ENCODE results near the gene MILR1. TPM values are rescaled to one million over a fixed set of nuclear protein-coding genes. Genes with fewer than 3 reads are reported as not detected.

Gene MILR1
- total and polyA plus RNA-seq, 2 experiments from 2014 or later, result 0.39 TPM; not detected in 1

GRCh38 chr17:64441772-64442540 lies 7.0 kb upstream of the MILR1 start (continued):
- TF ChIP-seq ZNF462 (CRISPR knock-in tag; IDR thresholded peaks at IDR 0.05) (no peak), JUNB (IDR thresholded peaks at IDR 0.05; ENCODE audit: unreplicated experiment) (no peak), REST (IDR thresholded peaks at IDR 0.05; ENCODE audit: unreplicated experiment) (no peak), ZNF331 (CRISPR knock-in tag; IDR thresholded peaks at IDR 0.05; ENCODE audit: low read depth) (no peak)

GRCh38 chr17:64442541-64442971 lies 6.4 kb upstream of the MILR1 start:
- Histone ChIP-seq H3K4me2 (no peak overlapping the region), H3K9me2 (ENCODE audit: insufficient read depth) (no peaks in the 10 kb centered on the region), H2AFZ (no peak overlapping the region), H3K27me3 (ENCODE audit: insufficient read depth) (no peaks in the 10 kb centered on the region), H3K79me2 (replicated peaks; ENCODE audit: insufficient read depth) (no peaks in the 10 kb centered on the region), H4K20me1 (replicated peaks; ENCODE audit: insufficient read depth) (no peaks in the 10 kb centered on the region), H3K36me3 (ENCODE audit: insufficient read depth) (peaks cover 3% of the 10 kb centered on the region; the same call in 1 of the 2 replicates), H3K27ac (ENCODE audit: low read depth) (no peak overlapping the region), H3F3A (replicated peaks; ENCODE audit: low read depth) (no peaks in the 10 kb centered on the region), H3K4me3 (no peak overlapping the region), H3K4me1 (ENCODE audit: insufficient read depth) (no peaks in the 10 kb centered on the region)
- no peak overlapping the region for H3K27ac Mint-ChIP-seq
- peaks cover 35% of the 10 kb centered on the region for H3K9me3 Mint-ChIP-seq
- H3K36me3 Mint-ChIP-seq (ENCODE audit: low read depth), result peaks cover 26% of the 10 kb centered on the region
- no peak overlapping the region for H3K4me3 Mint-ChIP-seq
- ATAC-seq (no peak), DNase-seq (ENCODE audit: low spot score) (no peak)
- H3K27me3 Mint-ChIP-seq (ENCODE audit: insufficient read depth, low read depth, poor library complexity), result peaks cover 8% of the 10 kb centered on the region
- peaks cover 3% of the 10 kb centered on the region; the same call in 2 of the 3 replicates for H3K4me1 Mint-ChIP-seq
- no peak for TF ChIP-seq EZH2phosphoT487 (IDR thresholded peaks at IDR 0.05; ENCODE audit: unreplicated experiment)
- no peak for TF ChIP-seq NANOG (IDR thresholded peaks at IDR 0.05; ENCODE audit: borderline replicate concordance)
- TF ChIP-seq JUNB (IDR thresholded peaks at IDR 0.05; ENCODE audit: unreplicated experiment), result no peak
- TF ChIP-seq POLR2AphosphoS5 (IDR thresholded peaks at IDR 0.05; ENCODE audit: low read depth), result no peak
- TF ChIP-seq STAT1 (IDR thresholded peaks at IDR 0.05; ENCODE audit: unreplicated experiment), result no peak
